ENCODE results near the gene SMAD7. TPM values are rescaled to one million over a fixed set of nuclear protein-coding genes. Genes with fewer than 3 reads are reported as not detected.

The SMAD7 gene
- total RNA-seq, 4 donors from 2014 or later = 42.9 to 100 (median 68.7) TPM

DNA sequence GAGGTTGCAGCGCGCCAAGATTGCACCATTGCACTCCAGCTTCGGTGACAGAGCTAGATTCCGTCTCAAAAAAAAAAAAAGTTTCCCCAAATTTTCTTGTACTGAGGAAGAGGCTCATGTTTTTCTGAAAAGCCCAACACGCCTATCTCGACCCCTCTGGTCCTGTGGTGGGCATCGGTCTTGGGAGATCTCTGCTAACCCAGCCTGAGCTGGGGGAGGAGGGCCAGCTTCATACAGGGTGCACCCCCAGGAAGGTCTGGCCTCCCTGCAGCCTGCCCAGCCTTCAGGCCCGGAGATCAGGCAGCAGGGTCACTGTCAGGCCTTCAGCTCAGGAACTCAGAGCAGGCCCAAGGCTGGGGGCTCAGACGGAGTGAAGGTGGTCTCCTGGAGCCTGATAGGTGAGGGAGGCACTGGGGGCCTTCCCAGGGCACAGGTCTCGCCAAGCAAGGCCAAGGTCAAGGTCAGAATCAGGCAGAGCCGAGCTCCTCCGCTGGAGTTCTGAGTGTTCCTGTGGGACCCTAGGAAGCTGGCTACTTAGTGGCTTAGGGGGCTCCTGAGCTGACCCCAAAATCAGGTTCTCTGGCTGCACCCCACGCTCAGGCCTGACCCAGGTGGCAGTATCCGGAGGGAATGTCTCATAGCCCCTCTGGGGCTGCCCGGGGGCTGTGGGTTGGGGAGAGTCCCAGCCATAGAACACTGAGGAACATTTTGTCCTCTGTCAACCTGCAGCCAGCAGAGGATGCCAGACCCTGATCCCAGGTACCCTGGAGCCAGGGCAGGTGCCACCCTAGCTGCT is 37.9 kb upstream of the SMAD7 start:
- TF ChIP-seq, protein P1, sequence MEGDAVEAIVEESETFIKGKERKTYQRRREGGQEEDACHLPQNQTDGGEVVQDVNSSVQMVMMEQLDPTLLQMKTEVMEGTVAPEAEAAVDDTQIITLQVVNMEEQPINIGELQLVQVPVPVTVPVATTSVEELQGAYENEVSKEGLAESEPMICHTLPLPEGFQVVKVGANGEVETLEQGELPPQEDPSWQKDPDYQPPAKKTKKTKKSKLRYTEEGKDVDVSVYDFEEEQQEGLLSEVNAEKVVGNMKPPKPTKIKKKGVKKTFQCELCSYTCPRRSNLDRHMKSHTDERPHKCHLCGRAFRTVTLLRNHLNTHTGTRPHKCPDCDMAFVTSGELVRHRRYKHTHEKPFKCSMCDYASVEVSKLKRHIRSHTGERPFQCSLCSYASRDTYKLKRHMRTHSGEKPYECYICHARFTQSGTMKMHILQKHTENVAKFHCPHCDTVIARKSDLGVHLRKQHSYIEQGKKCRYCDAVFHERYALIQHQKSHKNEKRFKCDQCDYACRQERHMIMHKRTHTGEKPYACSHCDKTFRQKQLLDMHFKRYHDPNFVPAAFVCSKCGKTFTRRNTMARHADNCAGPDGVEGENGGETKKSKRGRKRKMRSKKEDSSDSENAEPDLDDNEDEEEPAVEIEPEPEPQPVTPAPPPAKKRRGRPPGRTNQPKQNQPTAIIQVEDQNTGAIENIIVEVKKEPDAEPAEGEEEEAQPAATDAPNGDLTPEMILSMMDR (IDR thresholded peaks at IDR 0.05) = no peak
- TF ChIP-seq POLR2A (IDR thresholded peaks at IDR 0.05) = no peak

DNA sequence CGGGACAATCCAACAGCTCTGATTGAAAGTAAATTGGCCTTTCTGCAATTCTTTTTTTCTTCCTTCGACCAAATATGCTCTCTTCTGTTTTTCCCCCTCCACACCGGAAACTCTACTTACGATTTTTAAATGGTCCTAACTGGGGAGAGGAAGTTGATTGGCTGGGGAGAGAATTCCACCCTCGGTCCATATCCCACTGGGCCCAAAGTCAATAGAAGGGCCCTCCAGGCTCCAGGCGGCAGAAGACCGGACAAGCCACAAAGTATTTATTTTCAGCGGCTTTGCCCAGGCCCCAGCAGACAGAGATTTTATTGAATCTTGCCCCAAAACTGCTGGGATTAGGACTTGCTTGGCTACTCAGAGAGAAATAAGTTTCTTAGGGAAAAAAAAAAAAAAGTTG is 37.1 kb upstream of the SMAD7 start:
- H3K27me3 ChIP-seq = no peaks in the 10 kb centered on the region
- H3K4me3 ChIP-seq = no peak overlapping the region
- H3K9me3 ChIP-seq = no peaks in the 10 kb centered on the region
- no peak overlapping the region for H3K27ac ChIP-seq
- no peak for DNase-seq
- TF ChIP-seq POLR2A (IDR thresholded peaks at IDR 0.05) = no peak
- TF ChIP-seq, protein P1 (IDR thresholded peaks at IDR 0.05) = no peak
- peaks cover 0 to 8% (median 4%) of the 10 kb centered on the region in 4 donors for H3K4me1 ChIP-seq
- no peaks in the 10 kb centered on the region for H3K36me3 ChIP-seq

More for the DNA sequence above, 37.9 kb upstream of the SMAD7 start:
- Histone ChIP-seq H3K4me1 (peaks cover 0 to 17% (median 5%) of the 10 kb centered on the region in 4 donors), H3K4me3 (no peak overlapping the region), H3K36me3 (no peaks in the 10 kb centered on the region), H3K27ac (no peak overlapping the region), H3K9me3 (no peaks in the 10 kb centered on the region), H3K27me3 (no peaks in the 10 kb centered on the region)
- DNase-seq = no peak

DNA sequence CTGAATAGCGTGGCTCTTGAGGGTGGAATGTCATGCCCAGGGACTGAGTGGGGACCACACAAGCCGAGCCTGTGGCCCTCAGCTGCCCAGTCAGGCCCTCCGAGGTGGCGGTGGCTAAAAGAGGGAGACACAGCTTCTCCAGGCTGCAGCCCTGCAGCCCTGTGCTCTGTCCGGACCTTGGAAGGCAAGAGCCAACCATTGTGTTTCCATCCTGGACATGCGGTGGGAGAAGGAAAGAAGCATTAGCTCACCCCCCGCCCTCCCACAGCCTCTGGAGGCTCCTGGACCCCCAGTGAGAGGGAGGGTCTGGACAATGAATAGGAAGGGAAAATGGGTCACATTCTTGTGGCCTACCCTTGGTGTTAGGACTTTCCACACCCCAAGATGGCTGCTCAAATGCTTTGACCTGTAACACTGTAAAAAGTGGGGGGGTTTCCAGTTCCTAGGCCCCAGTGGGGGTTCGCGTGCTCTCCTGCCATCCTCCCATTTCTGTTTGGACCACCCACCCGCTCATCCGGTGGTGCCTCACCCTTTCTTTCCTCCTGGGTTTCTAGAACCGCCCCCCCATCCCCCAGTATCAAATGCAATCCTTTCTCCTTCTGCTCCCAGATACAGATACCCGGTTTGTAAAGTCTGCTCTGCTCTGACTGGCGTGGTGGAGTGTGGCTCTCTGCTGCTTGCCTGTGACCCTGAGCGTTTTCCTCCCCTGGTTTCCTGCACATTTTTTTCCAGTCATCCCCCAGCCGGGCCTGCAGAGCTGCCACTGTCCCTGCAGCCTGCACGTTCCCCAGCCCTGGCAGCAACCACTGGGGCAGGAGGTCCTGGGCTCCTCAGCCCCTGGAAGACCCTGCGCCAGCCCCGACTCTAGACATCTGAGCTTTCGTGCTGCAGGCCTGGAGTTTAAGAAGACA is 36.3 kb upstream of the SMAD7 start:
- Histone ChIP-seq H3K27me3 (no peaks in the 10 kb centered on the region), H3K9me3 (no peaks in the 10 kb centered on the region), H3K4me3 (no peak overlapping the region), H3K36me3 (no peaks in the 10 kb centered on the region), H3K27ac (no peak overlapping the region), H3K4me1 (peaks cover 0 to under 1% (median 0%) of the 10 kb centered on the region in 4 donors)
- no peak for DNase-seq
- TF ChIP-seq POLR2A (IDR thresholded peaks at IDR 0.05) = no peak
- TF ChIP-seq, protein P1 (IDR thresholded peaks at IDR 0.05) = no peak

DNA sequence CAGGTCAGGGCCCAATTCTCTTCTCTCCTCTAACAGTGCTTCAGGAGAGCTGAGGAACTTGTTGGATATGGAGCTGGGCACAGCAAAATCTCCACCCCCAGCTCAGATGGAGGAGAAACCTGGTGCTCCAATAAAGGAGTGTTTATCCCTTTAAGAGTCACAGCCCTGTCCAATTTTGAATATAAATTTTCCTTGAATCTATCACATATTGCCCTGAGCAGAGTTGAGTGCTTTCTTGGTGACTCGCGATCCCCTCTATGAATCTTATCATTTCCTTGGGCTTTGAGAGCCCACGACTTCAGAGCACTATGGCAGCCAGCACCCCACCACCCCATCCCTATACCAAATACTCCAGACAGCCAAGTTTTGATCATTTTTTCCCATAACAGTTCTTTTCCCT is 34.4 kb upstream of the SMAD7 start:
- Histone ChIP-seq H3K27me3 (no peaks in the 10 kb centered on the region), H3K4me1 (peaks cover 0 to 4% (median 1%) of the 10 kb centered on the region in 4 donors), H3K9me3 (no peaks in the 10 kb centered on the region), H3K27ac (no peak overlapping the region), H3K4me3 (no peak overlapping the region), H3K36me3 (no peaks in the 10 kb centered on the region)
- no peak for DNase-seq
- TF ChIP-seq POLR2A (IDR thresholded peaks at IDR 0.05) = no peak
- TF ChIP-seq, protein P1 (IDR thresholded peaks at IDR 0.05) = no peak

DNA sequence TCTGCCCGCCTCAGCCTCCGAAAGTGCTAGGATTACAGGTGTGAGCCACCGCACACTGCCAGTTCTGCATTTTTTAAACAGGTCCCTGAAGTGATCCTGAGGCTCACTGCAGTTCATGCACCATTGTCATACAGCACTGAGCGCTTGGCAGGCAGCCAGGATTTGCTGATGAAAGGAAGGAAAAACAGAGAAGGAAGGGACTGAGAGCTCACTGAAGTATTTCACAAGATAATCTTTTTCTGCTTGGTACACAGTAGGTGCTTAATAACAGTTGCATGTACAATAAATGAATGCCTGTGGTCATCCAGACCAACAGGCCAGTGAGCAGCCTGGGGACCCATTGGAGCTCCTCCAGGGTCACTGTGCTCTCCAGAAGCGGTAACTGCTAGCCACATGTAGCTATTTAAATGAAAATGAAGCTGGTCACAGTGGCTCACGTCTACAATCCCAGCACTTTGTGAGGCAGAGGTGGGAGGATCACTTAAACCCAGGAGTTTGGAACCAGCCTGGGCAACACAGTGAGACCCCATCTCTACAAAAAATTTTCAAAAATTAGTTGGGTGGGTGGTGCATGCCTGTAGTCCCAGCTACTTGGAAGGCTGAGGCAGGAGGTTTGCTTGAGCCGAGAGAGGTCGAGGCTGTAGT is 33.1 kb upstream of the SMAD7 start:
- Histone ChIP-seq H3K27ac (no peak overlapping the region), H3K4me3 (no peak overlapping the region), H3K9me3 (no peaks in the 10 kb centered on the region), H3K36me3 (no peaks in the 10 kb centered on the region), H3K4me1 (peaks cover 0 to 12% (median 2%) of the 10 kb centered on the region in 4 donors), H3K27me3 (no peaks in the 10 kb centered on the region)
- TF ChIP-seq, protein P1 (IDR thresholded peaks at IDR 0.05) = no peak
- no peak for TF ChIP-seq POLR2A (IDR thresholded peaks at IDR 0.05)
- no peak for DNase-seq
